Caco-2 (cell line): Measurements from ENCODE around the gene CNTRL. TPM values are rescaled to one million over a fixed set of nuclear protein-coding genes. Genes with fewer than 3 reads are reported as not detected.

ENCODE experiments used
- BruUV-seq: library from RNA; stranded (reverse); fragments of 400-500 nt; replicated peaks from 2 replicates; lab custom pipeline; 2021; lab: Mats Ljungman, UMichigan
- CTCF ChIA-PET: fragments of 300-600 bp; sonication (Branson Sonifier 250); formaldehyde crosslinking; loops from one replicate; lab custom pipeline; 2022; ENCODE audit warnings: antibody characterized with exemption; lab: Charles Lee
- POLR2A ChIA-PET: fragments of 300-600 bp; sonication (Branson Sonifier 250); formaldehyde crosslinking; loops from one replicate; lab custom pipeline; 2022; ENCODE audit warnings: antibody characterized with exemption; lab: Charles Lee
- DNase-seq, 2 experiments: peaks; one replicate each; pipeline versions ENCODE4 v3.0.0 to v3.0.0-alpha.2; 2020 to 2022
- H3K27me3 ChIP-seq: replicated peaks from 2 replicates; pipeline ENCODE4 v1.6.0; 2011; ENCODE audit warnings: low read length; ENCODE audit not compliant: control insufficient read depth, insufficient read depth
- H3K36me3 ChIP-seq: 2 replicates; pipeline ENCODE4 v1.5.1; 2011; ENCODE audit warnings: low read length; ENCODE audit not compliant: control insufficient read depth, insufficient read depth
- H3K4me1 ChIP-seq: fragments of 250-450 bp; sonication (Bioruptor Pico); 2 replicates; pipeline ENCODE4 v1.5.1; 2020; ENCODE audit warnings: mild to moderate bottlenecking
- H3K4me3 ChIP-seq: 2 replicates; pipeline ENCODE4 v1.5.1; 2011; ENCODE audit warnings: low read depth, mild to moderate bottlenecking, control low read depth, low read length
- H3K9me3 ChIP-seq: fragments of 250-450 bp; sonication (Bioruptor Pico); 2 replicates; pipeline ENCODE4 v1.5.1; 2020; ENCODE audit warnings: mild to moderate bottlenecking, moderate library complexity
- H3K27ac Mint-ChIP-seq: one replicate; pipeline ENCODE4 v1.8.0; 2022; ENCODE audit warnings: mixed read lengths; ENCODE audit not compliant: unreplicated experiment
- H3K27me3 Mint-ChIP-seq: one replicate; pipeline ENCODE4 v1.8.0; 2022; ENCODE audit warnings: mixed read lengths; ENCODE audit not compliant: insufficient read depth, unreplicated experiment
- H3K36me3 Mint-ChIP-seq: one replicate; pipeline ENCODE4 v1.8.0; 2022; ENCODE audit warnings: mild to moderate bottlenecking, mixed read lengths; ENCODE audit not compliant: insufficient read depth, unreplicated experiment
- H3K4me1 Mint-ChIP-seq: one replicate; pipeline ENCODE4 v1.8.0; 2022; ENCODE audit warnings: low read depth, mixed read lengths; ENCODE audit not compliant: unreplicated experiment
- H3K4me3 Mint-ChIP-seq: one replicate; pipeline ENCODE4 v1.8.0; 2022; ENCODE audit warnings: mild to moderate bottlenecking, moderate library complexity, mixed read lengths; ENCODE audit not compliant: unreplicated experiment
- H3K9me3 Mint-ChIP-seq: one replicate; pipeline ENCODE4 v1.8.0; 2022; ENCODE audit warnings: mixed read lengths; ENCODE audit not compliant: unreplicated experiment
- intact Hi-C: fragments of 100-400 bp; cut with micrococcal nuclease; formaldehyde crosslinking; loops from one replicate; pipeline ENCODE4 v1.10.0; 2022; ENCODE audit not compliant: unreplicated experiment
- total RNA-seq: library from RNA; stranded (reverse); gene quantifications from 2 replicates; pipeline ENCODE4 v1.2.3, GENCODE V29; 2022
- TF ChIP-seq, protein P1 (sequence below), 2 experiments: fragments of 200-600 bp in 1 of 2; IDR thresholded peaks; 1 replicate in 1 of 2; 2 replicates in 1 of 2; pipeline versions ENCODE4 v1.5.1 to v1.8.0; 2011 to 2022; ENCODE audit warnings: antibody characterized with exemption in 1 of 2, control low read depth in 1 of 2, inconsistent platforms in 1 of 2, low read depth in 1 of 2, low read length in 1 of 2, mild to moderate bottlenecking in 1 of 2, moderate library complexity in 1 of 2; ENCODE audit not compliant: insufficient read depth in 1 of 2, severe bottlenecking in 1 of 2, unreplicated experiment in 1 of 2

CNTRL gene
- total RNA-seq, 1 experiment from 2014 or later, result 12.0 TPM

DNA sequence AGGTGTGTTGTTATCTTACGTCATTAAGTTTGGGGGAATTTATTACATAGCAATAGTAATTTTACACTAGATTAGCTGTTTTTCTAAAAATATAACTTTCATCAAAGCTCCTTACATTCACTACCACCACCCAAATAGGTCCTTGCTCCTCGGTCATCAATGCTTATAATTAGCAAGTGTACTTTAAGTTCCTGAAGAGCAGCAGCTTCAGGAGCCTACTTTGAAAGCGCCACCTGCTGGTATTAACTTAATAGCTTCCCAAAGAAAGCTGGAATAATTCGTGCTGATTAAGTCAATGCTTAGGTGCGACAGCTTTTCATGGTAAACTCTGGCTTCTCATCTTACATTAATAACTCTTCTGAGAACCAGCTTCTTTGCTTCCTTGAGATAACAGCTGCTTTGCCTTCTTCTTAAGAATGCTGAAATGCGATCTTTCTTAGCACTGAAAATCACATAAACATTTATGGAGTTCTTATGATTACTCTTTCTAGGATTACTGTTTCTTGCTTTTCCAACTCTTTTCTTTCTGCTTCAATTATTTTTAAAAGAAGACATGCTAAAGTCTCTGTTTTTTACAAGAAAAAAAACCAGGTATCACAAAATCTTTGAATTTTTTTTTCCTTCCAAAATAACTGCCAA, 14.6 kb upstream of the CNTRL start:
- Mint-ChIP-seq H3K36me3 (no peaks in the 10 kb centered on the region), H3K4me3 (no peak overlapping the region), H3K4me1 (peaks cover 20% of the 10 kb centered on the region), H3K9me3 (no peaks in the 10 kb centered on the region), H3K27ac (no peak overlapping the region), H3K27me3 (no peaks in the 10 kb centered on the region)
- ChIA-PET POLR2A (interaction anchor here (0.6 kb wide), 2 partner anchors 197 to 310 kb away, joined by 3 read pairs; no protein-coding TSS in a partner anchor), CTCF (interaction anchor here (0.6 to 3.6 kb wide), 13 partner anchors 8 to 304 kb away, joined by 3 to 73 read pairs (median 9); no protein-coding TSS in a partner anchor)
- H3K4me3 ChIP-seq, result no peak overlapping the region
- DNase-seq, result peak in 1 of 2 experiments; percentile 64
- TF ChIP-seq, protein P1, sequence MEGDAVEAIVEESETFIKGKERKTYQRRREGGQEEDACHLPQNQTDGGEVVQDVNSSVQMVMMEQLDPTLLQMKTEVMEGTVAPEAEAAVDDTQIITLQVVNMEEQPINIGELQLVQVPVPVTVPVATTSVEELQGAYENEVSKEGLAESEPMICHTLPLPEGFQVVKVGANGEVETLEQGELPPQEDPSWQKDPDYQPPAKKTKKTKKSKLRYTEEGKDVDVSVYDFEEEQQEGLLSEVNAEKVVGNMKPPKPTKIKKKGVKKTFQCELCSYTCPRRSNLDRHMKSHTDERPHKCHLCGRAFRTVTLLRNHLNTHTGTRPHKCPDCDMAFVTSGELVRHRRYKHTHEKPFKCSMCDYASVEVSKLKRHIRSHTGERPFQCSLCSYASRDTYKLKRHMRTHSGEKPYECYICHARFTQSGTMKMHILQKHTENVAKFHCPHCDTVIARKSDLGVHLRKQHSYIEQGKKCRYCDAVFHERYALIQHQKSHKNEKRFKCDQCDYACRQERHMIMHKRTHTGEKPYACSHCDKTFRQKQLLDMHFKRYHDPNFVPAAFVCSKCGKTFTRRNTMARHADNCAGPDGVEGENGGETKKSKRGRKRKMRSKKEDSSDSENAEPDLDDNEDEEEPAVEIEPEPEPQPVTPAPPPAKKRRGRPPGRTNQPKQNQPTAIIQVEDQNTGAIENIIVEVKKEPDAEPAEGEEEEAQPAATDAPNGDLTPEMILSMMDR (IDR thresholded peaks at IDR 0.05; ENCODE audit: insufficient read depth in 1 of 2, low read depth in 1 of 2, low read length in 1 of 2, severe bottlenecking in 1 of 2, unreplicated experiment in 1 of 2), result peak; percentile 66 to 76
- peaks cover 15% of the 10 kb centered on the region; the same call in 1 of the 2 replicates for H3K4me1 ChIP-seq
- no TSS peak for BruUV-seq
- H3K36me3 ChIP-seq, result no peaks in the 10 kb centered on the region
- intact Hi-C loops, result loop anchor here (1.0 to 10.0 kb wide), 5 partner anchors 26 to 445 kb away; no protein-coding TSS in a partner anchor
- no peaks in the 10 kb centered on the region for H3K27me3 ChIP-seq
- no peaks in the 10 kb centered on the region for H3K9me3 ChIP-seq

DNA sequence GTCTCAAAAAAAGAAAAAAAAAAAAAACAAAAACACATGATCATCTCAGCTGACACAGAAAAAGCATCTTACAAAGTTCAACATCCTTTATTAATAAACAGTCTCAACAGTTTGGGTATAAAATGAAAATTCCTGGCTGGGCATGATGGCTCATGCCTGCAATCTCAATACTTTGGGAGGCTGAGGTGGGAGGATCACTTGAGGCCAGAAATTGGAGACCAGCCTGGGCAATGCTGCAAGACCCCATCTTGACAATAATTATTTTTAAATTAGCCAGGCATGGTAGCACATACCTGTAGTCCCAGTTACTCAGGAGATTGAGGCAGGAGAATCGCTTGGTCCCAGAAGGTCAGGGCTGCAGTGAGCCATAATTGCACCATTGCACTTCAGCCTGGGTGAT, 7.9 kb upstream of the CNTRL start:
- no peaks in the 10 kb centered on the region for H3K27me3 ChIP-seq
- peaks cover 21% of the 10 kb centered on the region for H3K9me3 Mint-ChIP-seq
- intact Hi-C loops, result no loop called here
- no peak overlapping the region for H3K27ac Mint-ChIP-seq
- no peak overlapping the region for H3K4me3 ChIP-seq
- no peaks in the 10 kb centered on the region for H3K36me3 ChIP-seq
- BruUV-seq, result no TSS peak
- H3K4me3 Mint-ChIP-seq, result no peak overlapping the region
- peaks cover 11% of the 10 kb centered on the region; the same call in 1 of the 2 replicates for H3K4me1 ChIP-seq
- H3K9me3 ChIP-seq, result no peaks in the 10 kb centered on the region; the same call in 1 of the 2 replicates
- DNase-seq, result no peak
- H3K36me3 Mint-ChIP-seq, result no peaks in the 10 kb centered on the region
- H3K4me1 Mint-ChIP-seq, result peaks cover 17% of the 10 kb centered on the region
- ChIA-PET POLR2A (no interaction called here), CTCF (interaction anchor here (0.7 kb wide), 1 partner anchor 33 kb away, joined by 6 read pairs; no protein-coding TSS in a partner anchor)
- H3K27me3 Mint-ChIP-seq, result no peaks in the 10 kb centered on the region
- TF ChIP-seq, protein P1 (IDR thresholded peaks at IDR 0.05; ENCODE audit: insufficient read depth in 1 of 2, low read depth in 1 of 2, low read length in 1 of 2, severe bottlenecking in 1 of 2, unreplicated experiment in 1 of 2), result no peak

DNA sequence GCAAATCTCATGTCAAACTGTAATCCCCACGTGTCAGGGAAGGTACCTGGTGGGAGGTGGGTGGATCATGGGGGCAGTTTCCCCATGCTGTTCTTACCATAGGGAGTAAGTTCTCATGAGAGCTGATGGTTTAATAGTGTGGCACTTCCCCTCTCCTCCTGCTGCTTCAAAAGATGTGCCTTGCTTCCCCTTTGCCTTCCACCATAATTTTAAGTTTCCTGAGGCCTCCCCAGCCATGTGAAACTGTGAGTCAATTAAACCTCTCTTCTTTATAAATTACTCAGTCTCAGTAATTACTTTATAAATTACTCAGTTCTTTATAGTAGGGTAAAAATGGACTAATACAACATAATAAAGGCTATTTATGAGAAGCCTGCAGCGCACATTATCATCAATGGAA, 7.1 kb upstream of the CNTRL start:
- H3K4me1 Mint-ChIP-seq, result peaks cover 9% of the 10 kb centered on the region
- Histone ChIP-seq H3K4me1 (peaks cover 4% of the 10 kb centered on the region; the same call in 1 of the 2 replicates), H3K4me3 (no peak overlapping the region), H3K9me3 (no peaks in the 10 kb centered on the region; the same call in 1 of the 2 replicates), H3K36me3 (no peaks in the 10 kb centered on the region), H3K27me3 (no peaks in the 10 kb centered on the region)
- CTCF ChIA-PET, result no interaction called here
- no peaks in the 10 kb centered on the region for H3K36me3 Mint-ChIP-seq
- no TSS peak for BruUV-seq
- TF ChIP-seq, protein P1 (IDR thresholded peaks at IDR 0.05; ENCODE audit: insufficient read depth in 1 of 2, low read depth in 1 of 2, low read length in 1 of 2, severe bottlenecking in 1 of 2, unreplicated experiment in 1 of 2), result no peak
- intact Hi-C loops, result no loop called here
- H3K9me3 Mint-ChIP-seq, result peaks cover 21% of the 10 kb centered on the region
- no peak for DNase-seq
- POLR2A ChIA-PET, result no interaction called here
- no peaks in the 10 kb centered on the region for H3K27me3 Mint-ChIP-seq
- H3K4me3 Mint-ChIP-seq, result no peak overlapping the region
- no peak overlapping the region for H3K27ac Mint-ChIP-seq
